ENCODE results near the gene OLIG1. TPM values are rescaled to one million over a fixed set of nuclear protein-coding genes. Genes with fewer than 3 reads are reported as not detected.

Gene OLIG1
- total and polyA plus RNA-seq, 4 experiments from 2014 or later = not detected

DNA sequence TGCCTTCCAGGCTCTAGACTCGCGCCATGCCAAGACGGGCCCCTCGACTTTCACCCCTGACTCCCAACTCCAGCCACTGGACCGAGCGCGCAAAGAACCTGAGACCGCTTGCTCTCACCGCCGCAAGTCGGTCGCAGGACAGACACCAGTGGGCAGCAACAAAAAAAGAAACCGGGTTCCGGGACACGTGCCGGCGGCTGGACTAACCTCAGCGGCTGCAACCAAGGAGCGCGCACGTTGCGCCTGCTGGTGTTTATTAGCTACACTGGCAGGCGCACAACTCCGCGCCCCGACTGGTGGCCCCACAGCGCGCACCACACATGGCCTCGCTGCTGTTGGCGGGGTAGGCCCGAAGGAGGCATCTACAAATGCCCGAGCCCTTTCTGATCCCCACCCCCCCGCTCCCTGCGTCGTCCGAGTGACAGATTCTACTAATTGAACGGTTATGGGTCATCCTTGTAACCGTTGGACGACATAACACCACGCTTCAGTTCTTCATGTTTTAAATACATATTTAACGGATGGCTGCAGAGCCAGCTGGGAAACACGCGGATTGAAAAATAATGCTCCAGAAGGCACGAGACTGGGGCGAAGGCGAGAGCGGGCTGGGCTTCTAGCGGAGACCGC is 46.3 kb upstream of the OLIG1 start:
- DNase-seq = no peak
- ChIA-PET POLR2A (ENCODE audit: partially characterized antibody) (no interaction called here), CTCF (ENCODE audit: partially characterized antibody) (no interaction called here)

GRCh38 chr21:33024201-33025103 is 45.5 kb upstream of the OLIG1 start:
- Mint-ChIP-seq H3K4me3 (peak overlapping the region; percentile 36 to 86 (median 68)), H3K4me1 (peaks cover 27 to 76% (median 52%) of the 10 kb centered on the region in 4 donors), H3K36me3 (no peaks in the 10 kb centered on the region), H3K27me3 (peaks cover 65% of the 10 kb centered on the region in 2 donors), H3K27ac (peak overlapping the region in 2 of 7 donors; percentile 0 to 90), H3K9me3 (peaks cover 0 to 14% (median 0%) of the 10 kb centered on the region in 8 donors)
- Histone ChIP-seq H3K27ac (ENCODE audit: low read depth, low read length) (no peak overlapping the region), H3K4me1 (ENCODE audit: insufficient read depth, low read length) (peaks cover 70% of the 10 kb centered on the region), H3K36me3 (ENCODE audit: insufficient read depth, low read length) (no peaks in the 10 kb centered on the region), H3K4me3 (ENCODE audit: low read length in 2 of 2) (no peak overlapping the region), H3K9me3 (ENCODE audit: control insufficient read depth in 1 of 2, low read length in 2 of 2) (no peaks in the 10 kb centered on the region), H3K27me3 (ENCODE audit: insufficient read depth, low read length) (peaks cover 86% of the 10 kb centered on the region)
- intact Hi-C loops (cut with micrococcal nuclease) = no loop called here
- ChIA-PET CTCF (ENCODE audit: partially characterized antibody) (no interaction called here), POLR2A (ENCODE audit: partially characterized antibody) (no interaction called here)
- no peak for DNase-seq

More for the DNA sequence above, 46.3 kb upstream of the OLIG1 start:
- Mint-ChIP-seq H3K36me3 (no peaks in the 10 kb centered on the region), H3K9me3 (peaks cover 0 to 14% (median 0%) of the 10 kb centered on the region in 8 donors), H3K4me1 (peaks cover 28 to 76% (median 54%) of the 10 kb centered on the region in 4 donors), H3K4me3 (peak overlapping the region; percentile 21 to 86 (median 68)), H3K27ac (peak overlapping the region in 2 of 7 donors; percentile 0 to 90), H3K27me3 (peaks cover 66 to 70% of the 10 kb centered on the region in 2 donors)
- Histone ChIP-seq H3K4me1 (ENCODE audit: insufficient read depth, low read length) (peaks cover 67% of the 10 kb centered on the region), H3K9me3 (ENCODE audit: control insufficient read depth in 1 of 2, low read length in 2 of 2) (no peaks in the 10 kb centered on the region), H3K27me3 (ENCODE audit: insufficient read depth, low read length) (peaks cover 85% of the 10 kb centered on the region), H3K4me3 (ENCODE audit: low read length in 2 of 2) (no peak overlapping the region), H3K27ac (ENCODE audit: low read depth, low read length) (no peak overlapping the region), H3K36me3 (ENCODE audit: insufficient read depth, low read length) (no peaks in the 10 kb centered on the region)
- intact Hi-C loops (cut with micrococcal nuclease) = no loop called here

DNA sequence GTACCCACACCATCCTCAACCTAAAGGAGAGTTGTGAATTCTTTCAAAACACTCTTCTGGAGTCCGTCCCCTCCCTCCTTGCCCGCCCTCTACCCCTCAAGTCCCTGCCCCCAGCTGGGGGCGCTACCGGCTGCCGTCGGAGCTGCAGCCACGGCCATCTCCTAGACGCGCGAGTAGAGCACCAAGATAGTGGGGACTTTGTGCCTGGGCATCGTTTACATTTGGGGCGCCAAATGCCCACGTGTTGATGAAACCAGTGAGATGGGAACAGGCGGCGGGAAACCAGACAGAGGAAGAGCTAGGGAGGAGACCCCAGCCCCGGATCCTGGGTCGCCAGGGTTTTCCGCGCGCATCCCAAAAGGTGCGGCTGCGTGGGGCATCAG is 44.8 kb upstream of the OLIG1 start:
- no peak for DNase-seq
- peaks cover 86% of the 10 kb centered on the region for H3K27me3 ChIP-seq (ENCODE audit: insufficient read depth, low read length)
- Mint-ChIP-seq H3K9me3 (peaks cover 0 to 14% (median 0%) of the 10 kb centered on the region in 8 donors), H3K4me3 (peak overlapping the region in 5 of 8 donors; percentile 33 to 86 (median 46)), H3K27me3 (peaks cover 65 to 67% of the 10 kb centered on the region in 2 donors), H3K4me1 (peaks cover 27 to 76% (median 53%) of the 10 kb centered on the region in 4 donors), H3K36me3 (no peaks in the 10 kb centered on the region), H3K27ac (peak overlapping the region in 1 of 7 donors; percentile 41)
- H3K4me1 ChIP-seq (ENCODE audit: insufficient read depth, low read length) = peaks cover 67% of the 10 kb centered on the region
- H3K9me3 ChIP-seq (ENCODE audit: control insufficient read depth in 1 of 2, low read length in 2 of 2) = no peaks in the 10 kb centered on the region
- intact Hi-C loops (cut with micrococcal nuclease) = no loop called here
- H3K27ac ChIP-seq (ENCODE audit: low read depth, low read length) = no peak overlapping the region
- CTCF ChIA-PET (ENCODE audit: partially characterized antibody) = interaction anchor here (1.0 kb wide), 1 partner anchor 172 kb away, joined by 3 read pairs; no protein-coding TSS in a partner anchor
- no peaks in the 10 kb centered on the region for H3K36me3 ChIP-seq (ENCODE audit: insufficient read depth, low read length)
- no peak overlapping the region for H3K4me3 ChIP-seq (ENCODE audit: low read length in 2 of 2)
- POLR2A ChIA-PET (ENCODE audit: partially characterized antibody) = no interaction called here

DNA sequence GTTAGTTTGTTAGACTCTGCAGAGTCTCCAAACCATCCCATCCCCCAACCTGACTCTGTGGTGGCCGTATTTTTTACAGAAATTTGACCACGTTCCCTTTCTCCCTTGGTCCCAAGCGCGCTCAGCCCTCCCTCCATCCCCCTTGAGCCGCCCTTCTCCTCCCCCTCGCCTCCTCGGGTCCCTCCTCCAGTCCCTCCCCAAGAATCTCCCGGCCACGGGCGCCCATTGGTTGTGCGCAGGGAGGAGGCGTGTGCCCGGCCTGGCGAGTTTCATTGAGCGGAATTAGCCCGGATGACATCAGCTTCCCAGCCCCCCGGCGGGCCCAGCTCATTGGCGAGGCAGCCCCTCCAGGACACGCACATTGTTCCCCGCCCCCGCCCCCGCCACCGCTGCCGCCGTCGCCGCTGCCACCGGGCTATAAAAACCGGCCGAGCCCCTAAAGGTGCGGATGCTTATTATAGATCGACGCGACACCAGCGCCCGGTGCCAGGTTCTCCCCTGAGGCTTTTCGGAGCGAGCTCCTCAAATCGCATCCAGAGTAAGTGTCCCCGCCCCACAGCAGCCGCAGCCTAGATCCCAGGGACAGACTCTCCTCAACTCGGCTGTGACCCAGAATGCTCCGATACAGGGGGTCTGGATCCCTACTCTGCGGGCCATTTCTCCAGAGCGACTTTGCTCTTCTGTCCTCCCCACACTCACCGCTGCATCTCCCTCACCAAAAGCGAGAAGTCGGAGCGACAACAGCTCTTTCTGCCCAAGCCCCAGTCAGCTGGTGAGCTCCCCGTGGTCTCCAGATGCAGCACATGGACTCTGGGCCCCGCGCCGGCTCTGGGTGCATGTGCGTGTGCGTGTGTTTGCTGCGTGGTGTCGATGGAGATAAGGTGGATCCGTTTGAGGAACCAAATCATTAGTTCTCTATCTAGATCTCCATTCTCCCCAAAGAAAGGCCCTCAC is 44.2 kb upstream of the OLIG1 start, which contains the start of gene OLIG2:
Gene OLIG2, plus strand, starts transcription at position 447 of the 954 bp plus-strand sequence. CDS start 928 bp downstream, outside the sequence.
- peaks cover 63% of the 10 kb centered on the region for H3K4me1 ChIP-seq (ENCODE audit: insufficient read depth, low read length)
- intact Hi-C loops (cut with micrococcal nuclease) = no loop called here
- Mint-ChIP-seq H3K36me3 (no peaks in the 10 kb centered on the region), H3K4me3 (peak within 1 kb of the TSS; percentile 26 to 86 (median 47)), H3K4me1 (peaks cover 23 to 70% (median 48%) of the 10 kb centered on the region in 4 donors), H3K27ac (peak within 1 kb of the TSS in 3 of 7 donors; percentile 41 to 70 (median 46)), H3K27me3 (peaks cover 65% of the 10 kb centered on the region in 2 donors), H3K9me3 (peaks cover 0 to 14% (median 0%) of the 10 kb centered on the region in 8 donors)
- CTCF ChIA-PET (ENCODE audit: partially characterized antibody) = interaction anchor here (1.0 kb wide), 1 partner anchor 172 kb away, joined by 3 read pairs; no protein-coding TSS in a partner anchor
- no peaks in the 10 kb centered on the region for H3K9me3 ChIP-seq (ENCODE audit: control insufficient read depth in 1 of 2, low read length in 2 of 2)
- POLR2A ChIA-PET (ENCODE audit: partially characterized antibody) = no interaction called here
- no peaks in the 10 kb centered on the region for H3K36me3 ChIP-seq (ENCODE audit: insufficient read depth, low read length)
- DNase-seq = no peak
- H3K27me3 ChIP-seq (ENCODE audit: insufficient read depth, low read length) = peaks cover 88% of the 10 kb centered on the region
- no peak within 1 kb of the TSS for H3K27ac ChIP-seq (ENCODE audit: low read depth, low read length)
- no peak within 1 kb of the TSS for H3K4me3 ChIP-seq (ENCODE audit: low read length in 2 of 2)

DNA sequence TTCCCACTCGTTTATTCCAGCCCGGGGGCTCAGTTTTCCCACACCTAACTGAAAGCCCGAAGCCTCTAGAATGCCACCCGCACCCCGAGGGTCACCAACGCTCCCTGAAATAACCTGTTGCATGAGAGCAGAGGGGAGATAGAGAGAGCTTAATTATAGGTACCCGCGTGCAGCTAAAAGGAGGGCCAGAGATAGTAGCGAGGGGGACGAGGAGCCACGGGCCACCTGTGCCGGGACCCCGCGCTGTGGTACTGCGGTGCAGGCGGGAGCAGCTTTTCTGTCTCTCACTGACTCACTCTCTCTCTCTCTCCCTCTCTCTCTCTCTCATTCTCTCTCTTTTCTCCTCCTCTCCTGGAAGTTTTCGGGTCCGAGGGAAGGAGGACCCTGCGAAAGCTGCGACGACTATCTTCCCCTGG is 43.5 kb upstream of the OLIG1 start:
- CTCF ChIA-PET (ENCODE audit: partially characterized antibody) = no interaction called here
- Mint-ChIP-seq H3K36me3 (no peaks in the 10 kb centered on the region), H3K4me3 (peak overlapping the region; percentile 26 to 75 (median 45)), H3K4me1 (peaks cover 23 to 68% (median 48%) of the 10 kb centered on the region in 4 donors), H3K27me3 (peaks cover 61% of the 10 kb centered on the region in 2 donors), H3K9me3 (peaks cover 0 to 14% (median 0%) of the 10 kb centered on the region in 8 donors), H3K27ac (peak overlapping the region in 2 of 7 donors; percentile 15 to 70)
- Histone ChIP-seq H3K27me3 (ENCODE audit: insufficient read depth, low read length) (peaks cover 84% of the 10 kb centered on the region), H3K9me3 (ENCODE audit: control insufficient read depth in 1 of 2, low read length in 2 of 2) (no peaks in the 10 kb centered on the region), H3K4me3 (ENCODE audit: low read length in 2 of 2) (no peak overlapping the region), H3K4me1 (ENCODE audit: insufficient read depth, low read length) (peaks cover 63% of the 10 kb centered on the region), H3K27ac (ENCODE audit: low read depth, low read length) (no peak overlapping the region), H3K36me3 (ENCODE audit: insufficient read depth, low read length) (no peaks in the 10 kb centered on the region)
- POLR2A ChIA-PET (ENCODE audit: partially characterized antibody) = no interaction called here
- DNase-seq = no peak
- intact Hi-C loops (cut with micrococcal nuclease) = no loop called here

DNA sequence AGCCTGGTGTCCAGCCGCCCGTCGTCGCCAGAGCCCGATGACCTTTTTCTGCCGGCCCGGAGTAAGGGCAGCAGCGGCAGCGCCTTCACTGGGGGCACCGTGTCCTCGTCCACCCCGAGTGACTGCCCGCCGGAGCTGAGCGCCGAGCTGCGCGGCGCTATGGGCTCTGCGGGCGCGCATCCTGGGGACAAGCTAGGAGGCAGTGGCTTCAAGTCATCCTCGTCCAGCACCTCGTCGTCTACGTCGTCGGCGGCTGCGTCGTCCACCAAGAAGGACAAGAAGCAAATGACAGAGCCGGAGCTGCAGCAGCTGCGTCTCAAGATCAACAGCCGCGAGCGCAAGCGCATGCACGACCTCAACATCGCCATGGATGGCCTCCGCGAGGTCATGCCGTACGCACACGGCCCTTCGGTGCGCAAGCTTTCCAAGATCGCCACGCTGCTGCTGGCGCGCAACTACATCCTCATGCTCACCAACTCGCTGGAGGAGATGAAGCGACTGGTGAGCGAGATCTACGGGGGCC is 43.0 kb upstream of the OLIG1 start:
- H3K27me3 ChIP-seq (ENCODE audit: insufficient read depth, low read length) = peaks cover 80% of the 10 kb centered on the region
- no peak overlapping the region for H3K4me3 ChIP-seq (ENCODE audit: low read length in 2 of 2)
- Mint-ChIP-seq H3K4me1 (peaks cover 23 to 64% (median 47%) of the 10 kb centered on the region in 4 donors), H3K4me3 (peak overlapping the region in 6 of 8 donors; percentile 29 to 75 (median 60)), H3K27ac (peak overlapping the region in 2 of 7 donors; percentile 61 to 77), H3K36me3 (no peaks in the 10 kb centered on the region), H3K9me3 (peaks cover 0 to 14% (median 0%) of the 10 kb centered on the region in 8 donors), H3K27me3 (peaks cover 58% of the 10 kb centered on the region in 2 donors)
- POLR2A ChIA-PET (ENCODE audit: partially characterized antibody) = no interaction called here
- no peak overlapping the region for H3K27ac ChIP-seq (ENCODE audit: low read depth, low read length)
- intact Hi-C loops (cut with micrococcal nuclease) = no loop called here
- no peaks in the 10 kb centered on the region for H3K36me3 ChIP-seq (ENCODE audit: insufficient read depth, low read length)
- no peak for DNase-seq
- CTCF ChIA-PET (ENCODE audit: partially characterized antibody) = no interaction called here
- H3K4me1 ChIP-seq (ENCODE audit: insufficient read depth, low read length) = peaks cover 63% of the 10 kb centered on the region
- no peaks in the 10 kb centered on the region for H3K9me3 ChIP-seq (ENCODE audit: control insufficient read depth in 1 of 2, low read length in 2 of 2)
